ENCODE measurements around the gene KRT9.
A peak's percentile ranks its signal among the peaks of the same experiment; 100 is the strongest.
"Not testable (repeated sequence)": the region's sequence is repeated elsewhere in the genome, so short reads cannot be mapped to it uniquely, and the experiment has no call there.

Gene KRT9

GRCh38 chr17:41546819-41547218 lies 25.0 kb downstream of the KRT9 start:
- no peak for DNase-seq

GRCh38 chr17:41545829-41546410 lies 25.9 kb downstream of the KRT9 start:
- DNase-seq = no peak

GRCh38 chr17:41544935-41545334 lies 26.9 kb downstream of the KRT9 start:
- no peak for DNase-seq

- DNase-seq = peak; percentile 28
Observed at GRCh38 chr17:41544491-41544892, 27.4 kb downstream of the KRT9 start.

- not testable (repeated sequence) for DNase-seq
Observed at GRCh38 chr17:41542786-41543185, 29.1 kb downstream of the KRT9 start.

GRCh38 chr17:41542357-41542756 lies 29.5 kb downstream of the KRT9 start:
- DNase-seq = no peak

GRCh38 chr17:41540921-41541625 lies 30.8 kb downstream of the KRT9 start:
- DNase-seq = no peak

GRCh38 chr17:41539979-41540701 lies 31.7 kb downstream of the KRT9 start:
- no peak for DNase-seq

GRCh38 chr17:41539071-41539492 lies 32.8 kb downstream of the KRT9 start:
- peak; percentile 33 for DNase-seq

- peak; percentile 76 for DNase-seq
Observed at GRCh38 chr17:41538565-41538991, 33.3 kb downstream of the KRT9 start.

- DNase-seq = no peak
Observed at GRCh38 chr17:41537990-41538389, 33.9 kb downstream of the KRT9 start.

GRCh38 chr17:41537614-41537954 lies 34.3 kb downstream of the KRT9 start:
- DNase-seq = no peak

GRCh38 chr17:41536741-41537613 lies 34.9 kb downstream of the KRT9 start:
- no peak for DNase-seq

- DNase-seq = peak; percentile 23
Observed at GRCh38 chr17:41535764-41536481, 35.9 kb downstream of the KRT9 start.

GRCh38 chr17:41534899-41535546 lies 36.8 kb downstream of the KRT9 start:
- no peak for DNase-seq

GRCh38 chr17:41533613-41534012 lies 38.2 kb downstream of the KRT9 start:
- no peak for DNase-seq

- DNase-seq = no peak
Observed at GRCh38 chr17:41532947-41533570, 38.8 kb downstream of the KRT9 start.

GRCh38 chr17:41531993-41532392 lies 39.9 kb downstream of the KRT9 start:
- no peak for DNase-seq

- DNase-seq = peak; percentile 82
Observed at GRCh38 chr17:41530062-41531048, 41.5 kb downstream of the KRT9 start.

- no peak for DNase-seq
Observed at GRCh38 chr17:41529491-41529915, 42.4 kb downstream of the KRT9 start.

Measured in fibroblast of skin of back (primary cell).